Neural cell (in vitro differentiated cells): ENCODE results near the gene COL6A3. TPM values are rescaled to one million over a fixed set of nuclear protein-coding genes. Genes with fewer than 3 reads are reported as not detected.

Experiments
- H2AFZ ChIP-seq: fragments of 200-600, 300-800 bp; sonication (generic), shearing (Covaris generic); 2 replicates; pipeline ENCODE4 v1.6.0; 2014; ENCODE audit warnings: low read depth, mild to moderate bottlenecking, antibody characterized with exemption, low read length, moderate library complexity
- H3F3A ChIP-seq: fragments of 200-600 bp; shearing (Covaris generic); 2 replicates; pipeline ENCODE4 v1.6.1; 2016; ENCODE audit warnings: mild to moderate bottlenecking, moderate library complexity, mixed read lengths, antibody characterized with exemption, low read length; ENCODE audit not compliant: insufficient read depth, poor library complexity, severe bottlenecking
- H3K27ac ChIP-seq: fragments of 200-600, 300-800 bp; sonication (generic), shearing (Covaris generic); 2 replicates; pipeline ENCODE4 v1.5.1; 2014; ENCODE audit warnings: mild to moderate bottlenecking, low read length, moderate library complexity
- H3K27me3 ChIP-seq: fragments of 300-800, 200-600 bp; sonication (generic), shearing (Covaris generic); 2 replicates; pipeline ENCODE4 v1.6.0; 2014; ENCODE audit warnings: mild to moderate bottlenecking, low read depth, low read length, moderate library complexity; ENCODE audit not compliant: insufficient read depth
- H3K36me3 ChIP-seq: fragments of 300-800, 200-600 bp; sonication (generic), shearing (Covaris generic); 2 replicates; pipeline ENCODE4 v1.5.1; 2014; ENCODE audit warnings: mild to moderate bottlenecking, antibody characterized with exemption, low read length, moderate library complexity; ENCODE audit not compliant: insufficient read depth
- H3K4me2 ChIP-seq: fragments of 300-800, 200-600 bp; sonication (generic), shearing (Covaris generic); 2 replicates; pipeline ENCODE4 v1.6.0; 2014; ENCODE audit warnings: mild to moderate bottlenecking, low read length
- H3K4me3 ChIP-seq: fragments of 300-800, 200-600 bp; sonication (generic), shearing (Covaris generic); 2 replicates; pipeline ENCODE4 v1.5.1; 2014; ENCODE audit warnings: mild to moderate bottlenecking, low read length, moderate library complexity
- H3K79me2 ChIP-seq: fragments of 200-600 bp; shearing (Covaris generic); replicated peaks from 2 replicates; pipeline ENCODE4 v1.6.0; 2014; ENCODE audit warnings: mild to moderate bottlenecking, low read length, moderate library complexity; ENCODE audit not compliant: insufficient read depth
- H3K9ac ChIP-seq: fragments of 300-800, 200-600 bp; sonication (generic), shearing (Covaris generic); 2 replicates; pipeline ENCODE4 v1.6.1; 2016; ENCODE audit warnings: mild to moderate bottlenecking, low read length, mixed read lengths
- H3K9me2 ChIP-seq: fragments of 200-600 bp; shearing (Covaris generic); 2 replicates; pipeline ENCODE4 v1.6.1; 2016; ENCODE audit warnings: mild to moderate bottlenecking, low read length, mixed read lengths; ENCODE audit not compliant: insufficient read depth
- H3K9me3 ChIP-seq: fragments of 200-600, 300-800 bp; sonication (generic), shearing (Covaris generic); 2 replicates; pipeline ENCODE4 v1.6.1; 2016; ENCODE audit warnings: mild to moderate bottlenecking, mixed run types, low read length, moderate library complexity, mixed read lengths
- H4K20me1 ChIP-seq: fragments of 200-600 bp; shearing (Covaris generic); 2 replicates; pipeline ENCODE4 v1.6.1; 2016; ENCODE audit warnings: mild to moderate bottlenecking, mixed run types; ENCODE audit not compliant: insufficient read depth
- EP300 ChIP-seq: fragments of 450-650 bp; conservative IDR thresholded peaks from 2 replicates; pipeline ENCODE4 v1.6.1; 2014; ENCODE audit warnings: antibody characterized with exemption, mild to moderate bottlenecking, moderate library complexity; ENCODE audit not compliant: poor library complexity, severe bottlenecking
- EZH2 ChIP-seq: fragments of 200-600, 300-800 bp; shearing (Covaris generic), sonication (generic); IDR thresholded peaks from 2 replicates; pipeline ENCODE4 v1.6.1; 2014; ENCODE audit warnings: antibody characterized with exemption, low read length, borderline replicate concordance, mild to moderate bottlenecking; ENCODE audit not compliant: insufficient read depth, poor library complexity, severe bottlenecking
- MXI1 ChIP-seq: fragments of 450-650 bp; conservative IDR thresholded peaks from 2 replicates; pipeline ENCODE4 v1.6.1; 2014; ENCODE audit warnings: antibody characterized with exemption, mild to moderate bottlenecking; ENCODE audit not compliant: poor library complexity, severe bottlenecking
- POLR2AphosphoS5 ChIP-seq: IDR thresholded peaks from 2 replicates; pipeline ENCODE4 v1.6.1; 2012
- RAD21 ChIP-seq: fragments of 450-650 bp; conservative IDR thresholded peaks from 2 replicates; pipeline ENCODE4 v1.6.1; 2014; ENCODE audit warnings: antibody characterized with exemption, mild to moderate bottlenecking, moderate library complexity
- REST ChIP-seq: IDR thresholded peaks from 2 replicates; pipeline ENCODE4 v1.6.1; 2012; ENCODE audit warnings: borderline replicate concordance
- SMC3 ChIP-seq: fragments of 450-650 bp; conservative IDR thresholded peaks from 2 replicates; pipeline ENCODE4 v1.6.1; 2014; ENCODE audit warnings: antibody characterized with exemption, mild to moderate bottlenecking, moderate library complexity; ENCODE audit not compliant: poor library complexity
- TAF1 ChIP-seq: IDR thresholded peaks from 2 replicates; pipeline ENCODE4 v1.6.1; 2012; ENCODE audit warnings: low read depth
- polyA plus RNA-seq: library from polyadenylated mRNA; depleted of rRNA; stranded (reverse); fragments of >200 nt; gene quantifications from 2 replicates; pipeline ENCODE4 v1.2.3, GENCODE V29; 2014
- TF ChIP-seq, protein P1 (sequence below): fragments of 450-650 bp; IDR thresholded peaks from 2 replicates; pipeline ENCODE4 v1.5.1; 2014; ENCODE audit warnings: antibody characterized with exemption, mild to moderate bottlenecking, moderate library complexity; ENCODE audit not compliant: poor library complexity, severe bottlenecking

The COL6A3 gene
- polyA plus RNA-seq, 1 donor from 2014 or later = 0.05 TPM

DNA sequence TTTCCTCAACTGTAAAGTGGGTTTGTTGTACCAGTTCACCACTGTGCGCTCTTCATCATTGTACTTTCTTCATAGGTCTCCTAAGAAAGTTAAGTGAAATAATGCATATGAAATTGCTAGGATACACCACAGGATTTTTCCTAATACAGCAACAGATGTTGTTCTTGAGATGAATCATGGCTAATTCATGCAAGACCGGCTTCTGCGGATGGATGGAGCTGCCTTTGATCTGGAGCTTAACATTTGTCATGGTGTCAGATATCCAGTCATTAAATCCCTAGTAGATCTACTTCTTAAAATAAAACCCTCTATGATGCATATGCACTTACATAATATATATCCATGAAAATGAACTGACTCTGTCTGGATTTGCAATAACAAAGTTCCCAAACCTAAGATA is 114.1 kb downstream of the COL6A3 start:
- H3K79me2 ChIP-seq = no peaks in the 10 kb centered on the region
- no peak overlapping the region for H3K4me2 ChIP-seq
- H3K4me3 ChIP-seq = no peak overlapping the region
- no peak for TF ChIP-seq SMC3
- H3K36me3 ChIP-seq = no peaks in the 10 kb centered on the region
- H3K9me2 ChIP-seq = no peaks in the 10 kb centered on the region
- no peak overlapping the region for H2AFZ ChIP-seq
- H4K20me1 ChIP-seq = no peaks in the 10 kb centered on the region
- H3K9me3 ChIP-seq = no peaks in the 10 kb centered on the region
- H3K9ac ChIP-seq = no peak overlapping the region
- H3K27ac ChIP-seq = no peak overlapping the region
- no peaks in the 10 kb centered on the region for H3K27me3 ChIP-seq
- H3F3A ChIP-seq = no peaks in the 10 kb centered on the region

DNA sequence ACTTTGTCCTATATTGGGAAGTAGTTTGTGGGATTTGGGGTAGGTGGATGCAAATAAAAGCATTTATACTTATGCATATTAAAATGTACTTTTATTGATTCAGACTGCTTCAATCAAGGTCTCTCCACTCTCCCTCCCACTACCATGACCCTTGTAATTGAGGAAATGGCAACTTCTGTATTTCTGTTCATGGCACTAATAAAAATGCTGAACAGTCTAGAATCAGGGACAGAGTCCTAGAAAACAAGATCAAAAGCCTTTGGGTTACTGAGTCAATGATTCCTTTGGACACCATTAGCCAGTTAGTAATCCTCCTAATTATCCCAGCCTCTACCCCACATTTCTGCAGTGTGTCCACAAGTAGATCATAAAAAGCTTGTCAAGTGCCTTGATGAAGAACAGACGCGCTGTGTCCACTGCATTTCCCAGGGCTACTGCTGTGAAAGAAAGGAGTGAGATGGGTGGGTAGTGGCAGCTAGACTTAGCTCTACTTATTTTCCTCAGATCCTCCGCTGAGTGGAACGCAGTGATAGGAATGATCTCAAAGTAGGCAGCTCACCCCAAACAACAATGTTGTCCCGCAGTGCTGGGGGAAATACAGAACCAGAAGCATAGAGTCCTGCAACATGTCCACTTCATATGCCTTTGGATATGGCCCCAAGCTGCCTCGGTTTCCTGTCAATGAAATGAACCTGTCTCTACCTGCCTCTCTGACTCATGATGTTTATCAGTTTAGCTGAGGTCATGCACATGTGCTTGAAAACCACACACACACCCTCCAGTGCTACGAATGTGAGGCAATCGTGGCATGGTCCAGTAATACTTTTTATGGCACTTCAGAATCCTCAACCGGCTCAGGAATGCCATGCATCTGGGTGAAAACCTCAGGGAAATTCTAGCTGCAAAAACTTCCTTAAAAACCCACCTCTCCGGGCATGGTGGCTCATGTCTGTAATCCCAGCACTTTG is 115.5 kb downstream of the COL6A3 start:
- Histone ChIP-seq H3F3A (no peaks in the 10 kb centered on the region), H3K4me3 (no peak overlapping the region), H3K36me3 (no peaks in the 10 kb centered on the region), H3K27me3 (no peaks in the 10 kb centered on the region), H3K9me2 (no peaks in the 10 kb centered on the region), H4K20me1 (no peaks in the 10 kb centered on the region), H3K9ac (no peak overlapping the region), H3K4me2 (no peak overlapping the region), H3K9me3 (no peaks in the 10 kb centered on the region), H3K27ac (no peak overlapping the region), H2AFZ (no peak overlapping the region), H3K79me2 (no peaks in the 10 kb centered on the region)
- no peak for TF ChIP-seq POLR2AphosphoS5
- no peak for TF ChIP-seq SMC3

DNA sequence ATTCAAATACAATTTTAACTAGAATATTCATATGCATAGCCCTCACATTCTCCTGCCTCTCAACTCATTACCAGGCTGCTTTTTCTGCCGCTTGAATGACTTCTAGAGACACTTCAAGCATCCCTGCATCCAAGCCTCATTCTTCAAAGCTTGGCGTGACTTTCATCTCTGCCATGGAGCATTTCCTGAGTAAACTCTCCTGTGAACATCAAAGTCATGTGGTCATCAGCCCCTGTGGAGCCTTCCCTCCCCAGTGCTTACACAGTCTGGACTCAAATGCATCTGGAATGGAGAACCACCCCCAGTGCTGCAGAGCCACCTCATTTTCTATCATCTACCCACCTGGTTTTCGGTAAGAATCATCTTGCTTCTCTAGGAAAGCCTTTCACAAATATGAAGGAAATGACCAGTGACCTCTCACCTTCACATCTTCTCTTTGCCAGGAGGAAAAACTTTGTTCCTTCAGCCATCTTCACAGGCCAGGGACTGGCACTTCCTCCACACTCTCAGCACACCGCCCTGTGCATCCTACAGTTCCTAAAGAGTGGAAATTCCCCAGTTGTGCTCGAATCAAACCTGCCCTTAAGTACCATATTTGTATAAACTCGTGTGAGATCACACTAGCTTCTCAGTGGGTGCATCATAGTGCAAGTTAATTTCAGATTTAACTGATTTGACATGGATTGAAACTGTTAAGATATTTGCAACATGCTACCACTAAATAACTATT is 116.4 kb downstream of the COL6A3 start:
- Histone ChIP-seq H3K36me3 (no peaks in the 10 kb centered on the region), H3K9me3 (no peaks in the 10 kb centered on the region), H3K4me3 (no peak overlapping the region), H4K20me1 (no peaks in the 10 kb centered on the region), H3K27ac (no peak overlapping the region), H3K27me3 (no peaks in the 10 kb centered on the region), H3F3A (no peaks in the 10 kb centered on the region), H3K9ac (no peak overlapping the region), H3K79me2 (no peaks in the 10 kb centered on the region), H2AFZ (no peak overlapping the region), H3K4me2 (no peak overlapping the region), H3K9me2 (no peaks in the 10 kb centered on the region)
- TF ChIP-seq REST (no peak), RAD21 (no peak), EP300 (no peak), SMC3 (no peak), POLR2AphosphoS5 (no peak), MXI1 (no peak), TAF1 (no peak), EZH2 (no peak)
- TF ChIP-seq, protein P1, sequence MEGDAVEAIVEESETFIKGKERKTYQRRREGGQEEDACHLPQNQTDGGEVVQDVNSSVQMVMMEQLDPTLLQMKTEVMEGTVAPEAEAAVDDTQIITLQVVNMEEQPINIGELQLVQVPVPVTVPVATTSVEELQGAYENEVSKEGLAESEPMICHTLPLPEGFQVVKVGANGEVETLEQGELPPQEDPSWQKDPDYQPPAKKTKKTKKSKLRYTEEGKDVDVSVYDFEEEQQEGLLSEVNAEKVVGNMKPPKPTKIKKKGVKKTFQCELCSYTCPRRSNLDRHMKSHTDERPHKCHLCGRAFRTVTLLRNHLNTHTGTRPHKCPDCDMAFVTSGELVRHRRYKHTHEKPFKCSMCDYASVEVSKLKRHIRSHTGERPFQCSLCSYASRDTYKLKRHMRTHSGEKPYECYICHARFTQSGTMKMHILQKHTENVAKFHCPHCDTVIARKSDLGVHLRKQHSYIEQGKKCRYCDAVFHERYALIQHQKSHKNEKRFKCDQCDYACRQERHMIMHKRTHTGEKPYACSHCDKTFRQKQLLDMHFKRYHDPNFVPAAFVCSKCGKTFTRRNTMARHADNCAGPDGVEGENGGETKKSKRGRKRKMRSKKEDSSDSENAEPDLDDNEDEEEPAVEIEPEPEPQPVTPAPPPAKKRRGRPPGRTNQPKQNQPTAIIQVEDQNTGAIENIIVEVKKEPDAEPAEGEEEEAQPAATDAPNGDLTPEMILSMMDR = no peak
